ENCODE data around the gene SEPHS1.
A peak's percentile ranks its signal among the peaks of the same experiment; 100 is the strongest.
"Not testable (repeated sequence)": the region's sequence is repeated elsewhere in the genome, so short reads cannot be mapped to it uniquely, and the experiment has no call there.

SEPHS1 gene

GRCh38 chr10:13284050-13284449, 64.0 kb downstream of the SEPHS1 start:
- no peak for DNase-seq (ENCODE audit: low spot score)

DNA sequence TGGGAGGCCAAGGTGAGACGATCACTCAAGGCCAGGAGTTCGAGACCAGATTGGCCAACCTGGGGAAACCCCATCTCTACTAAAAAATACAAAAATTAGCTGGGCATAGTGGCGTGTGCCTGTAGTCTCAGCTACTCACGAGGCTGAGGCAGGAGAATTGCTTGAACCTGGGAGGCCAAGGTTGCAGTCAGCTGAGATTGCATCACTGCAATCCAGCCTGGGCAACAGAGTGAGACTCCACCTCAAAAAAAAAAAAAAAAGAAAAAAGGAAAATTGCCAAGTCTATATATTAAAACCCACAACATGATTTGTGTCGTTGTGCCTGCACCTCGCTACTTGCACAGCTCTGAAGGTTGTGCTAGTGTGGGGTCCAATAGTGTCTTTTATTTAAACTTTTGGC, 65.7 kb downstream of the SEPHS1 start:
- not testable (repeated sequence) for DNase-seq (ENCODE audit: low spot score)

- no peak for DNase-seq (ENCODE audit: low spot score)
Measured at GRCh38 chr10:13276749-13277365, 71.2 kb downstream of the SEPHS1 start.

GRCh38 chr10:13276146-13276545, 71.9 kb downstream of the SEPHS1 start:
- not testable (repeated sequence) for DNase-seq (ENCODE audit: low spot score)

- DNase-seq (ENCODE audit: low spot score) = peak; percentile 81
Measured at GRCh38 chr10:13272164-13272571, 75.9 kb downstream of the SEPHS1 start.

GRCh38 chr10:13271552-13272163, 76.4 kb downstream of the SEPHS1 start:
- DNase-seq (ENCODE audit: low spot score) = no peak

DNA sequence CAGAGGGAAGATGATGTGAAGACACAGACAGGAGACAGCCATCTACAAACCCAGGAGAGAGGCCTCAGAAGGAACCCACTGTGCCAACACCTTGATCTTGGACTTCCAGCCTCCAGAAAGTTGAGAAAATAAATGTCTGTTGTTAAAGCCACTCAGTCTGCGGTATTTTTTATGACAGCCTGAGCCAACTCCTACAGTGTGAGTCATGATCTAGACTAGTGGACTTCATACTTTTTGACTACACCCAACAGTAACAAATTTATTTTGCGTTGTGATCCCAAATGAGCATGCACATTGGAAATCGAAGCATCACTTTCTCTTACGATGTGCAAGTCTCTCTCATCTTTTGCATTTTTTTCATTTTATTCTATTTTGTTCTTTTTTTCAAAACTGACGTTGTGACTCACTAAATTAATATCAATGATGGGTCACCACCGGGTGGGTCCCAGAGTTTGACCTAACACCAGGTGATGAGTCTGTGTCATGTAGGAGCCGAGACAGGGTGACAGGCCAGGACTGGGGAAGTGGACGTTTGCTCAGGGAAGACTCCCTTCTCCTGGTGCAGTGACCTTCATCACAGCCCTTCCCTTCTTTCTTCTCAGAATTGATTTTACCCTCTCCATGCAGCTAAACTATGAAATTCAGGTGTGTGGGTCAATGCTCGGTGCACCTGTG, 77.1 kb downstream of the SEPHS1 start:
- no peak for DNase-seq (ENCODE audit: low spot score)

- DNase-seq (ENCODE audit: low spot score) = no peak
Measured at GRCh38 chr10:13268841-13269240, 79.3 kb downstream of the SEPHS1 start.

GRCh38 chr10:13268310-13268709, 79.8 kb downstream of the SEPHS1 start:
- no peak for DNase-seq (ENCODE audit: low spot score)
